Breast epithelium (tissue), 4 donors: ENCODE results near the gene TXNDC16. TPM values are rescaled to one million over a fixed set of nuclear protein-coding genes. Genes with fewer than 3 reads are reported as not detected.

Experiments
- DNase-seq, 2 donors: peaks; one replicate each; pipeline ENCODE4 v3.0.0-alpha.2; 2019; ENCODE audit warnings: low spot score in 2 of 2
- H3K27ac ChIP-seq, 2 donors: fragments of 200-600 bp; sonication (generic) in 1 of 2; one replicate each; pipeline ENCODE4 v1.5.1; 2016 to 2019; ENCODE audit warnings: mild to moderate bottlenecking in 1 of 2
- H3K27me3 ChIP-seq, 2 donors: fragments of 200-600 bp; sonication (generic) in 1 of 2; one replicate each; pipeline versions ENCODE4 v1.5.1 to v1.6.0; 2017 to 2019; ENCODE audit warnings: control low read depth in 1 of 2, mild to moderate bottlenecking in 1 of 2
- H3K36me3 ChIP-seq: fragments of 200-600 bp; one replicate; pipeline ENCODE4 v1.5.1; 2019
- H3K4me1 ChIP-seq, 2 donors: fragments of 200-600 bp; sonication (generic); one replicate each; pipeline ENCODE4 v1.5.1; 2016 to 2019; ENCODE audit warnings: control low read depth in 1 of 2
- H3K4me3 ChIP-seq, 3 donors: fragments of 200-600 bp; sonication (generic); 1 replicate in 2 of 3; 2 replicates in 1 of 3; pipeline ENCODE4 v1.5.1; 2016 to 2019; ENCODE audit warnings: mild to moderate bottlenecking in 3 of 3, moderate library complexity in 2 of 3
- H3K9me3 ChIP-seq, 2 donors: fragments of 200-600 bp; sonication (generic) in 1 of 2; one replicate each; pipeline ENCODE4 v1.5.1; 2016 to 2019; ENCODE audit warnings: control low read depth in 1 of 2
- POLR2A ChIP-seq: fragments of 450-650 bp; IDR thresholded peaks from one replicate; pipeline ENCODE4 v1.6.1; 2016; ENCODE audit warnings: antibody characterized with exemption, mild to moderate bottlenecking, moderate library complexity
- POLR2AphosphoS5 ChIP-seq, 3 donors: sonication (generic); formaldehyde crosslinking; IDR thresholded peaks; one replicate each; pipeline ENCODE4 v1.6.1; 2017; ENCODE audit warnings: antibody characterized with exemption in 3 of 3
- intact Hi-C: fragments of 100-400 bp; cut with DNase I; formaldehyde crosslinking; loops from one replicate; pipeline ENCODE4 v1.15.1; 2023; ENCODE audit warnings: low total_unique reads
- total RNA-seq, 3 donors: library from RNA; depleted of rRNA; stranded (reverse); fragments of >200 nt; gene quantifications; one replicate each; pipeline ENCODE4 v1.1.0, GENCODE V29; 2016
- TF ChIP-seq, protein P1 (sequence below), 3 donors: fragments of 450-650 bp; IDR thresholded peaks; one replicate each; pipeline ENCODE4 v1.5.1; 2016 to 2017; ENCODE audit warnings: antibody characterized with exemption in 3 of 3, mild to moderate bottlenecking in 3 of 3, moderate library complexity in 3 of 3

TXNDC16 gene
- total RNA-seq, 3 donors from 2014 or later, result 11.5 to 18.3 (median 13.1) TPM

DNA sequence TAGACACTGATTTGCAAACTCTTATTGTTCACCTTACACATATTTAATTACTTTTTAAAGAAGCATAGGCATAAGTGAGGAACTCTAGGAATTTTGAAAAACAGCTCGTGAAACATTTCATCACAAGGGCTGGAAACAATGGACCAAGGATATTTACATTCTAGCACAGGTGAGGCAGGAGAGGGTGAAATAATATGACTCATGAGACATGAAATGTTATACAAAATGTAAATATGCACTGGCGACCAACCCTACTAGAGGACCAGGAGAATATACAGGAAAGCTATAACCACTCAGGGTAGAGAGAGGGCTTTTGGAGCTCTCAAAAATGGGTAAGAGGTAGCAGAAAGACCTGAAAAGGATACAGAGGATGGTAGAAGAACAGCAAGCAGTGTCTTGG is 122.9 kb downstream of the TXNDC16 start:
- intact Hi-C loops, result no loop called here
- Histone ChIP-seq H3K9me3 (no peaks in the 10 kb centered on the region), H3K27me3 (no peaks in the 10 kb centered on the region), H3K27ac (no peak overlapping the region), H3K4me3 (no peak overlapping the region), H3K36me3 (no peaks in the 10 kb centered on the region), H3K4me1 (no peaks in the 10 kb centered on the region)
- no peak for TF ChIP-seq POLR2AphosphoS5 (IDR thresholded peaks at IDR 0.05)
- TF ChIP-seq, protein P1, sequence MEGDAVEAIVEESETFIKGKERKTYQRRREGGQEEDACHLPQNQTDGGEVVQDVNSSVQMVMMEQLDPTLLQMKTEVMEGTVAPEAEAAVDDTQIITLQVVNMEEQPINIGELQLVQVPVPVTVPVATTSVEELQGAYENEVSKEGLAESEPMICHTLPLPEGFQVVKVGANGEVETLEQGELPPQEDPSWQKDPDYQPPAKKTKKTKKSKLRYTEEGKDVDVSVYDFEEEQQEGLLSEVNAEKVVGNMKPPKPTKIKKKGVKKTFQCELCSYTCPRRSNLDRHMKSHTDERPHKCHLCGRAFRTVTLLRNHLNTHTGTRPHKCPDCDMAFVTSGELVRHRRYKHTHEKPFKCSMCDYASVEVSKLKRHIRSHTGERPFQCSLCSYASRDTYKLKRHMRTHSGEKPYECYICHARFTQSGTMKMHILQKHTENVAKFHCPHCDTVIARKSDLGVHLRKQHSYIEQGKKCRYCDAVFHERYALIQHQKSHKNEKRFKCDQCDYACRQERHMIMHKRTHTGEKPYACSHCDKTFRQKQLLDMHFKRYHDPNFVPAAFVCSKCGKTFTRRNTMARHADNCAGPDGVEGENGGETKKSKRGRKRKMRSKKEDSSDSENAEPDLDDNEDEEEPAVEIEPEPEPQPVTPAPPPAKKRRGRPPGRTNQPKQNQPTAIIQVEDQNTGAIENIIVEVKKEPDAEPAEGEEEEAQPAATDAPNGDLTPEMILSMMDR (IDR thresholded peaks at IDR 0.05), result no peak
- no peak for TF ChIP-seq POLR2A
- no peak for DNase-seq

DNA sequence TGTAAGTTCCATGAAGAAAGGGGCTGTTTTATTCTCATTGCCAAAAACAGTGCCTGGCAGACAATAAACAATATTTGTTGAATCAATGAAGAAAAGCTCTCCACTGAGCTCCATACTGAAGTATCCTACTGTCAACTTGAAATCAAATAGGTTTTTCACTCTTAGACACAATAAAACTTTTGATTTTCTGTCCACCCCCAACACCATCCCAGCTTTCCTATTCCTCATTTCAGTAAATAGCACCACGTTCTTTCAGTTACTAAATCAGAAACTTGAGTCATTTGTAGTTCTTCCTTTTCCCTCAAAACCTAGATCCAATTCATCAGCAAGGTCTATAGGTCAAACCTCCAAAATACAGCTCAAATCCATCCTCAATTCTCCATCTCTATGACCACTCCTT is 124.8 kb downstream of the TXNDC16 start:
- intact Hi-C loops, result no loop called here
- no peaks in the 10 kb centered on the region for H3K9me3 ChIP-seq

DNA sequence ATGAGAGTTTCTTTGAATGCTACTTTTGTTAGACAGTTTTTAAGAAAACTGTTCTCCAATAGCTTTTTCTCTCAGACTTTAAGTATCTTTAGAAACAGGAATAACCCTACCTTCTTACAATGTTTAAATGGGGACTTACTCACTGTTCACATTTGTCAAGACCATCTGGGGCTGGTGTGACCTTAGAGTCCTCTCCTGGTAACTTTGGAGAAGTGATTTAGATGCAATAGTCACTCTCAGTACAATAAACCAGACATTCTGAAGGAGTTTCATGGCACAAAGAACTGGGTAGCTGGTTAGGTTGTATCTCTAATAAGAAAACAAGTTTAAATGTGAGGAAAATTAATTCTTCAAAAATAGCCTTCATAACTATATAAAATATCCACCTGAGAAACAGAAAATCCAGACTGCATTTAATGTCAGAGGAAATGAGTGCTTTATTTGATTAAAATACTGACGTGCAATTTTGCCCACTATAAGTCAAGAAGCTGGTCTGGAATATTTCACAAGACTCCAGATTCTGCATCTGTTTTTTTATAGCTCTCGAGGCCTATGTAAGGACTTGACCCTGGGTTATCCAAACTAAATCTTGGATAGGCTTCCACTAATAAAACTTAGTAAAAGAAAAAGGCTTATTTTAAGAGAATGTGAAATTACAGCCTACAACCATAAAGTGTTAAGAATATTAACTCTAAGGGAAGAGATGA is 129.5 kb downstream of the TXNDC16 start:
- intact Hi-C loops, result no loop called here
- no peak for DNase-seq
- TF ChIP-seq POLR2AphosphoS5 (IDR thresholded peaks at IDR 0.05) (no peak), POLR2A (no peak)
- TF ChIP-seq, protein P1 (IDR thresholded peaks at IDR 0.05), result no peak
- Histone ChIP-seq H3K36me3 (no peaks in the 10 kb centered on the region), H3K9me3 (no peaks in the 10 kb centered on the region), H3K4me1 (no peaks in the 10 kb centered on the region), H3K4me3 (no peak overlapping the region), H3K27me3 (no peaks in the 10 kb centered on the region), H3K27ac (no peak overlapping the region)

More for the DNA sequence above, 124.8 kb downstream of the TXNDC16 start:
- Histone ChIP-seq H3K36me3 (no peaks in the 10 kb centered on the region), H3K4me1 (no peaks in the 10 kb centered on the region), H3K27ac (no peak overlapping the region), H3K4me3 (no peak overlapping the region), H3K27me3 (no peaks in the 10 kb centered on the region)
- no peak for DNase-seq
- TF ChIP-seq POLR2A (no peak), POLR2AphosphoS5 (IDR thresholded peaks at IDR 0.05) (no peak)
- TF ChIP-seq, protein P1 (IDR thresholded peaks at IDR 0.05), result no peak

DNA sequence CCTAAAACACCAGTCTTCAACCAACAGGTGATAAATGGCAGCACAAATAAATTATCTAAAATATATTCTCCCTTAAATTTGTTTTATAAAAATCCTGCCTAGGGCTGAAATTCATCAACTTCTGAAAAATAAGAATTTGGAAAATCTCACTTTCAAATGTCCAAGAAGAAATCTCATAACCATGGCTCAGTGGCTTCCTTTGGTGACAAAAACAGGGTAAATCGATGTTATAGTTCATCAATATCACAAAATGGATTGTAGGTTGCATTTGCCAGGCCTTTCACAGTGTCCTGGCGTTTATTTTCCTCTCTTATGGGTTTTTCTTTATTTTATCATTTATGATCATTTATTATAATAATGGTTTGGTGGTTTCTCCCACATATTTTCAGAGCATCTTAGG is 135.2 kb downstream of the TXNDC16 start:
- TF ChIP-seq POLR2A (no peak), POLR2AphosphoS5 (IDR thresholded peaks at IDR 0.05) (no peak)
- TF ChIP-seq, protein P1 (IDR thresholded peaks at IDR 0.05), result no peak
- Histone ChIP-seq H3K4me1 (no peaks in the 10 kb centered on the region), H3K27ac (no peak overlapping the region), H3K4me3 (no peak overlapping the region), H3K27me3 (no peaks in the 10 kb centered on the region), H3K36me3 (no peaks in the 10 kb centered on the region), H3K9me3 (no peaks in the 10 kb centered on the region)
- DNase-seq, result no peak
- intact Hi-C loops, result no loop called here

DNA sequence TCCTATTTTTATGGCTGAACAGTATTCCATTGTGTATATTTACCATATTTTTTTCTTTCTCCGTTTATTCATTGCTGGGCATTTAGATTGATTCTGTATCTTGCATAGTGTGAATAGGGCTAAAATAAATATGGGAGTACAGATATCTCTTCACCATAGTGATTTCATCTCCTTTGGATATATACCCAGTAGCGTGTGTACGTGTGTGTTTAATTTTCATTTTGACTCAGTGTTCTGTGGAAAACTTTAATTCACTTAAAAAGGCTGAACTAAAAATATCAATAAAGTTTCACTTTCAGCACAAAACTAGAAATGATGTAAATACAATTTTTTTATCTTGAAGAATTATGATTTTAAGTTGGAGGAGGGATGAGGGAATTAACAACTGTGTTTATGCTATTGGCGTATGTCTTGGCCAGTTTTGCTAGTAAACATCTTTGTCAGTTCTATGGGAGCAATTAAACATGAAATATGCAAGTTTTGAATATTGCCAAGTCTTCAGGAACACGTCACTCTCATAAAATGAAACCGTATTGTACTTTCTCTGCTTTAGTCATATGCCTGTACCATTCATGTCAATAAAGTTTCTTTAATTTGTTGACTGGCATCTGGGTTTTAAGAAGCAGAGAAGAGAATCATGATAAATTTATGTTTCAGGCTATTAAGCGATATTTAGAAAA is 138.4 kb downstream of the TXNDC16 start:
- no peaks in the 10 kb centered on the region for H3K27me3 ChIP-seq
- TF ChIP-seq POLR2A (no peak), POLR2AphosphoS5 (IDR thresholded peaks at IDR 0.05) (no peak)
- TF ChIP-seq, protein P1 (IDR thresholded peaks at IDR 0.05), result no peak
- no peaks in the 10 kb centered on the region for H3K9me3 ChIP-seq
- DNase-seq, result no peak
- no peak overlapping the region for H3K27ac ChIP-seq
- no peaks in the 10 kb centered on the region for H3K36me3 ChIP-seq
- no peak overlapping the region for H3K4me3 ChIP-seq
- H3K4me1 ChIP-seq, result no peaks in the 10 kb centered on the region
- intact Hi-C loops, result no loop called here
